NCI-H2029 treated with DMSO at 0.1 percent for 48 hours (cell line): ENCODE results near the gene AMH.

Experiments
- DNase-seq: peaks from one replicate; lab custom pipeline; 2025; lab: John Stamatoyannopoulos, UW

The AMH gene

DNA sequence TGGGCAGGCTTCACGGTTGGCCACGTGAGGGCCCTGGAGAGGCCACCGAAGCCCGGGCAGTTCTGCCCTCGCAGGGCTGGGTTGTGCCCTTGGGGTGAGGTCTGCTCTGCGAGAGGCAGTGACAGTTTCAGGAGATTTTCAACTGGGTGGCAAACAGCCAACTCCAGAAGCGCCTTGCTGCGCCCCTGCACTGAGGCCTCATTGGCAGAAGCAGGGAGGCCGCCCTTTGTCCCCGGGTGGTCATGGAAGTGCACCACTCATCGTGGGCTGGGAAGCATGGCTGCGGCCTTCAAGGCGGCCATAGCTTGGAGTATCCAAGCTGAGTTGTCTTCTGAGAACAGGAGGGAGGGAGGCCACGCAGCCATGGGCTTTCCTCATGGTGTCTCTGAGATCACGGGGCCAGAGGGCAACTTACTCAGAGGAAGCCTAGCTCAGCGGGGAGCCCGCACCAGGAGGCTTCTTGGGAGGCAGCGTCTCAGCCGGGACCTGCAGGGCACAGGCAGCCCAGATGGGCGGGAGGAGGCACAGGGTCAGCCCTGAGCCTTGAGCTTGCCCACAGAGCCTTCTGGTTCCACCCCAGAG is 27.8 kb upstream of the AMH start:
- no peak for DNase-seq

DNA sequence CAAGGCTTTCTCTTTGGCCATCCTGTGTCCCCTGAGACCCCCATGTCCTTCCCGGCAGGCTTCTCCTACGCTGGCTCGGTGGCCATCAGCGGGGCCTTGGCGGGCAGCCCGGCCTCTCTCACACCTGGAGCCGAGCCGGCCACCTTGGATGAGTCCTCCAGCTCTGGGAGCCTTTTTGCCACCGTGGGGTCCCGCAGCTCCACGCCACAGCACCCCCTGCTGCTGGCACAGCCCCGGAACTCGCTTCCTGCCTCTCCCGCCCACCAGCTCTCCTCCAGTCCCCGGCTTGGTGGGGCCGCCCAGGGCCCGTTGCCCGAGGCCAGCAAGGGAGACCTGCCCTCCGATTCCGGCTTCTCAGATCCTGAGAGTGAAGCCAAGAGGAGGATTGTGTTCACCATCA is 27.2 kb upstream of the AMH start:
- no peak for DNase-seq

- no peak for DNase-seq
Observed at GRCh38 chr19:2223391-2223790, 25.7 kb upstream of the AMH start.

- no peak for DNase-seq
Observed at GRCh38 chr19:2223959-2224358, 25.2 kb upstream of the AMH start.

GRCh38 chr19:2224754-2225349 is 24.3 kb upstream of the AMH start:
- DNase-seq: no peak

- DNase-seq: no peak
Observed at GRCh38 chr19:2225415-2226050, 23.6 kb upstream of the AMH start.

GRCh38 chr19:2226051-2226839 is 22.9 kb upstream of the AMH start:
- no peak for DNase-seq

DNA sequence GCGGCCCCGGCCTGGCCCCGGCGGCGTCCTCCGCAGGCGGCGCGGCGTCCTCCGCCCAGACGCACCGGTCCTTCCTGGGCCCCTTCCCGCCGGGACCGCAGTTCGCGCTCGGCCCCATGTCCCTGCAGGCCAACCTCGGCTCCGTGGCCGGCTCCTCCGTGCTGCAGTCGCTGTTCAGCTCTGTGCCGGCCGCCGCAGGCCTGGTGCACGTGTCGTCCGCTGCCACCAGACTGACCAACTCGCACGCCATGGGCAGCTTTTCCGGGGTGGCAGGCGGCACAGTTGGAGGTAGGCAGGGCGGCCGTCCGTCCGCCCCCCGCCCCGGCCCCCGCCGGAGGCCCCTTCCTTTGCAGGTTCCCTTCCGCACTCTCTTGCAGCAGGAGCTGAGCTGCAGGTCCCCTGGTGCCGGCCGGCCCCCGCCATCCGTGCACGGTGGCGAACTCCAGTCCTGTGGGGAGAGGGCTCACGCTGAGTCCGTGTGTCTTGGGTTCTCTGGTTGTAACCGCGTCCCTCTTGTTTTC is 22.2 kb upstream of the AMH start:
- no peak for DNase-seq

GRCh38 chr19:2227415-2228156 is 21.5 kb upstream of the AMH start:
- DNase-seq: no peak

- DNase-seq: no peak
Observed at GRCh38 chr19:2228157-2229030, 20.7 kb upstream of the AMH start.

GRCh38 chr19:2229103-2230032 is 19.8 kb upstream of the AMH start:
- DNase-seq: no peak

- no peak for DNase-seq
Observed at GRCh38 chr19:2230033-2230531, 19.0 kb upstream of the AMH start.

GRCh38 chr19:2230807-2231533 is 18.2 kb upstream of the AMH start:
- DNase-seq: no peak

GRCh38 chr19:2231621-2232221 is 17.4 kb upstream of the AMH start:
- no peak for DNase-seq

GRCh38 chr19:2232286-2233151 is 16.6 kb upstream of the AMH start:
- no peak for DNase-seq

GRCh38 chr19:2233601-2234280 is 15.4 kb upstream of the AMH start:
- DNase-seq: no peak

DNA sequence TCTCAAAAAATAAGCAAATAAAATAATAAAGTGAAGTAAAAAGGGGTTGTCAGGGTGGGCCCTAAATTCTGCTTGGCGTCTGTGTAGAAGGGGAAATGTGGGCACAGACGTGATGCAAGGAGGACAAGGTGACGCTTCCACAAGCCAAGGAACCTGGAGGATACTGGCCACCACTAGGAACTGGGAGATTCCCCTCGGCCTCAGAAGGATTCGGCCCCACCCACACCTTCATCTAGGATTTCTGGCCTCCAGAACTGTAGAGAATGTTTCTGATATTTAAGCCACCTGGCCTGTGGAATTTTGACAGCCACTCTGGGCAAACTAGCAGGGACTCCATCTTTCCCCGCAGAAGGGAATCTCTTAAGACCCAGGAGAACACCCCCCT is 14.1 kb upstream of the AMH start:
- DNase-seq: no peak
